Right lung (tissue), 5 donors: ENCODE results near the gene BTBD2. TPM values are rescaled to one million over a fixed set of nuclear protein-coding genes. Genes with fewer than 3 reads are reported as not detected.

Experiments
- DNase-seq, 2 donors: peaks; one replicate each; pipeline ENCODE4 v3.0.0-alpha.2; 2013
- polyA plus RNA-seq, 5 donors: library from polyadenylated mRNA; unstranded; fragments of 120-200 nt; gene quantifications; one replicate each; pipeline versions ENCODE4 v1.2.1 to v1.2.3, GENCODE V29; 2013; ENCODE audit warnings: inconsistent platforms in 1 of 5, low replicate concordance in 1 of 5; ENCODE audit not compliant: insufficient read length in 5 of 5, insufficient read depth in 1 of 5

BTBD2 gene
- polyA plus RNA-seq, 5 donors: 70.5 to 131 (median 97.0) TPM

DNA sequence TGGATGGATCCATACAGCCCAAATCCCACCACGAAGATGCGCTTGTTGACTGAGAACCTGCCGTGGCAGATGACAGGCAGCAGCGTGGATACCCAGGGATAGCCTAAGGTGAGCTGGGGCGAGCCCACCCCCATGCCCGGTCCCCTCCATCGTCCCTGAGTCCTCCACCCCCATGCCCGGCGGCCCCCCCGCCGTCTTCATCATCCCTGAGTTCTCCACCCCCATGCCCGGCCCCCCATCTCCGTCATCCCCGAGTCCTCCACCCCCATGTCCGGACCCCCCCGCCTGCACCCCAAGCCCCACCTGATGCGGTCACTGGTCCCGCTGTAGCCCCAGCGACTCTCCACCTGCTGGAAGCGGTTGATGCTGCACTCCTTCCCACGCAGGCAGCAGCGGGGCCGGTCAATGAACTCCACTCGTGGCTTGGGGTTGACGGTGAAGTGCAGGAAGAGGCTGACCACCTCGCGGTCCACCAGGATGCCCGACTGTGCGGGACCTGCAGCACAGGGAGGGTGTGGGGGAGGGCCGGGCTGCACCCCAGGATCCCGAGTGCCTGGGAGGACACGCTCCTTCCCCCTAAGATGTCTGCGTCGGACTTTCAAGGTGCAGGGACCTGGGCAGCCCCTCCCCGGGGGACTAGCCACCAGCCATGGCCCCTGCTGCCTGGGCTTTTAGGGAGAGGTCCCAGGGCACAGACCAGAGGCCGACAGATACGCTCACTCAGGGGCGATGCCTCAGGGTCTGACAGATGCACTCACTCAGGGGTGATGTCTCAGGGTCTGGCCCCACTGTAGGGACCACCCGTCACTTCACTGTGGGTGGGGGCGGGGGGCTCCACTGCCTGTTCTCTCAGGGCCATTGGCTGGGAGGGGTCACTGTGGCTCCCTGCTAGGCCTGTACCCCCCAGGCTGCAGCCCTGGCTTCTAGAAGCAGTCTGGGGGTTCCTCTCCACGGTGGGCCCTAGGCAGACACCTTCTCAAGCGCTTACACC is 28.0 kb downstream of the BTBD2 start:
- DNase-seq: no peak

DNA sequence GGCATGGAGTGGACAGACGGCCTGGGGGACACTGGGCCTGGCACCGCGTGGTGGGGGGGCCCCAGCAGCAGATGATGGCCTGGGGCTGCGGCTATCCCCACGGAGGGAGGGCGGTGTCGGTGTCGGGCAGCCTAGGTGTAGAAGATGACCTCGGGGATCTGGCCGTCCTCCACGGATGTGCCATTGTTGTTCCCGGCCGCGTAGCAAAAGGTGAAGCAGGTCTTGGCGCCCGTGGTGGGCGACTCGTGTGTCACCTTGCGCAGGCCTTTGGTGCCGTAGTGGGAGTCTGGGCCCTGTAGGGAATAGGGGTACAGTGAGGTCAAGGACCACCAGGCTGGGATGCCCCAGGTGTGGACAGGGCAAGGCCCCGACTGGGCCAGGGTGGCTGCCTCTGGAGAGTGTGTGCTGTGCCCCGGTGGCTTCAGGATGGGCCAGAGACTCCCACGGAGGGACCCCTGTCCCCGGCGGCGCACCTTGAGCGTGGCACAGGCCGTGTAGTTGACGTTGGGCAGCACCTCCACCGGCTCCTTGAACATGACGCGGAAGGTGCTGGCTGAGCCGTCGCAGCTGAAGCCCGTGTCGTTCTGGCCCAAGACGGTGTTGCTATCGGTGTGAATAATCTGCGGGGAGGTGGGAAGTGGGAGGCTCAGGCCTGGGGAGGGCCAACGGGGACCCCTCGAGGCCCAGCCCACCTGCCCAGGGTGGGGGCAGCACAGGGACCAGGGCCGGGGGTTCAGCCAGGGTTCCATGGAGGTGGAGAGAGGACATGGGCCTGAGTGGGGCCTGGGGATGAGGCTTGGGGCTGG is 29.0 kb downstream of the BTBD2 start:
- no peak for DNase-seq

DNA sequence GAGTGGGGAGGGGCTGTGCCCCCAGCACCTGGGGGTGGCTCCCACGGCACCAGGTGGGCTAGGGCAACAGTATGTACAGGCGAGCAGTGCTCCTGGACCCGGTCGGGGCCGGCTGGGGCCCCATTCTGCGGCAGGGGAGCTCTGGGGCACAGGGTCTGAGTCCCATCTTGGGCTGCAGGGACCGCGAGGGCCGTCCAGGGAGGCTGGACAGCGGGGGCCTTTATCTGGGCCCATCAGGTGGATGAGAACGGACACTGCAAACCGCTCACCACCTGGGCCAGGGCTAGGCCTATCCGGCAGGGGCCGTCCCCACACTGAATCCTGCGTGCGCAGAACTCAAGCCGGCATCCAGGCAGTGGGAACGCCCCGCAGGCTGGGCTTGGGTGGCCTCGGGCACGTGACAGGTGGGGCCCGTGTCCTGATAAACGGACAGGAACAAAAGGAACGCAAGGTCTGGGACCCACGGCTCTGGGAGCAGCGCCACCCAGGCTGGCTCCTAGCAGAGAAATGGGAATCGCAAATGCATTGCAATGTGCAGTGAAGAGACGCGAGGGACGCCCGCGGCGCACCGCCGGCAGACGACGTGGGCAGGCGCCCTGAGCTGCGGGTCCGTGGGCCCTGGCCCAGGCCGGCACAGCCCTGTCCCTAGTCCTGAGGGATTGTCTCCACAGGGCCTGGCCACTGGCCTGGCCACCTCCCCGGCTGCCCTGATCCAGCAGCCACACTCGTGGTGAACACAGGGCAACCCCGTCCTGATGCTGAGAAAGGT is 29.7 kb downstream of the BTBD2 start:
- no peak for DNase-seq

DNA sequence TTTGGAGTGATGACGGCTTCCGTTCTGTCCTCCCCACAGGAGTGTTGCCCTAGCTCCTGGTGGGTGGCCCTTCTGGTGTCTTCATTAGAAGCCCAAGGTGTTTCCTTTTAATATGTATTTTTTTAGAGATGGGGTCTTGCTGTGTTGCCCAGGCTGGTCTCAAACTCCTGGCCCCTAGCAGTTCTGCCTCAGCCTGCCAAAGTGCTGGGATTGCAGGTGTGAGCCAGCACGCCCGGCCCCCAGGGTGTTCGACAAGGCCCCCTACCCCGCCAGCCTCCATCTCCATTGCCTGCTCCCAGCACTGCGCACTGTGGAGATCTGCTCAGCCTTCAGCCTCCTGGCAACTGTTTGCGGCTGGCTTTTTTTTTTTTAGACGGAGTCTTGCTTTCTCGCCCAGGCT is 31.2 kb downstream of the BTBD2 start:
- no peak for DNase-seq

DNA sequence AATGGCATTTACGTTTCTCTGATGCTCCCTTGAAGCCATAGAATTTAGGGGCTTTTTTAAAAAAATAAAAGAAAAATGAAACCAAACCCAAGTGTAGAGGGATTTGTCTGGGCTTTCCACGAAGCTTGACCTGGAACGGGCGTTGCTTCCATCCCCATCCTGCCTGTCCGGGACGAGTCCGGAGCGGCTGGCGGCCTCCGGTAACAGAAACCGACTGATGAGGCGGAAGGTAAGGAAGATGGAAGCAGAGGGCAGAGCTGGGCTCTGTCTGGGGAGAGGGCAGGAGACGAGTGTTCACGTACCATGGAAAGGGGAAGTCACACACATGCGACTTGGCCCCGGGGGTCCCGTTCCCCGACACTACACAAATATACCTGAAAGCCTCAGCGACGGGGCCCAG is 34.3 kb downstream of the BTBD2 start:
- no peak for DNase-seq

DNA sequence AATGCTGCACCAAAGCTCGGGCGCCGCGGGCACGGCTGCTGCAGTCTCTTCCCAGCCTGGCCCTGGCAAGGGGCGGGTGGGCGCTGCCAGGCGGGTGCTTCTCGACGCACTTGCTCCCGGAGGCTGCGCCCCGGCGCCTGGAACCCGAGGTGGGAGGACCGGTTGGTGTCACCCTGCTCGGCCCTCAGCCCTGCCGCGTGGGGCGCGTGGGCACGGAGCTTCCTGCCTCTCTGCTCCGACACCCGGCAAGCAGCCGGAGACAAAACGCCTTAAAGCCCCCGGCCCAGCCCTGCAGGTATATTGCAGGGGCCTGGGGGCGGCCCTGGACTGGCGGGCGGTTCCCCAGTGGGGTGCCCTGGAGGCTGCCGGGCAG is 34.7 kb downstream of the BTBD2 start:
- DNase-seq: no peak

DNA sequence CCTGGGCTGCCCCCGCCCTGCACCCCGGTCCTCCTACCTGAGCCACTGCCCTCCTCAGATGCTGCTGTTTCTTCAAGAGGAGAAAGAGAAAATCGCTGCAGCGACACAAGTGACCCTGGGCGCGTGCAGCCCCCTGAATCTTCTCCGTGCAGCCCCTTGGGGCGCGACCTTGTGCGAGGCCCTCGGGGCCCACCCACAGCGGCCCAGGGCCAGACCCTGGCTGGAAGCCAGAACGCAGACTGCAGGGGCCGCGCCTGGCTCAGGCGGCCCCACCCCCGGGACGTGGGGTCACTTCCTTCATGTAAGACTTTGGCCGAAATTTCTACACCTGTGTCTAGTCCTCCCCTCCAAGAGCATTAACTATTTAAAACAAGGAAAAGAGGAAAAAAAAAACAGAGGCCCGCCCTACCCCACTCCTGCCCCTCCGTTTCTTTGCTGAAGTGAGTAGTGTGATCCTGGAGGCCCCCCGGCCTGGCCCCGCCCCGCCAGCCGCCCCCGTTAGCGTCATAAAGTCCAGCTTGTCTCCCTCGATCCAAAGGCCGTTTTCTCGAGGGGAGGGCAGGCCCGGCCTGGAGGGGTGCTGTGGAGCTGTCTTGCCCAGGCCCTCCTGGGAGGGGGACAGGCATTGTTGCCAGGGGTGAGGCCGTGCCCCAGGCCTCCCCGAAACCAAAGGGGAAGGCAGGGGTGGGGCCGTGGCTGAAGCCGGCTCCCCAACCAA is 35.3 kb downstream of the BTBD2 start:
- no peak for DNase-seq

DNA sequence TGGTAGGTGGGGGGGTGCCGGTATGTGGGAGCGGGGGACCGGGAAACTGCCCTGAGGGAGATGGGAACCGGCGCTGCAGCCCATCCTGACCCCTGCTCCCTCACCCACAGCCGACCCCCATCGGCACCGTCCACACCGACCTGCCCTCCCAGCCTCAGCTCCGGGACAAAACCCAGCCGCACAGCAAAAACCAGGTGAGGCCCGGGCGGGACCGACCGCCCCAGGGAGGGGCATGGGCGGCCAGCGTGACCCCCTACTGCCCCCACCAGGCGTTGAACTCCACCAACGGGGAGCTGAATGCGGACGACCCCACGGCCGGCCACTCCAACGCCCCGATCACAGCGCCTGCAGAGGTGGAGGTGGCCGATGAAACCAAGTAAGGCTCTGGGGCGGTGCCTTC is 35.9 kb downstream of the BTBD2 start:
- no peak for DNase-seq

DNA sequence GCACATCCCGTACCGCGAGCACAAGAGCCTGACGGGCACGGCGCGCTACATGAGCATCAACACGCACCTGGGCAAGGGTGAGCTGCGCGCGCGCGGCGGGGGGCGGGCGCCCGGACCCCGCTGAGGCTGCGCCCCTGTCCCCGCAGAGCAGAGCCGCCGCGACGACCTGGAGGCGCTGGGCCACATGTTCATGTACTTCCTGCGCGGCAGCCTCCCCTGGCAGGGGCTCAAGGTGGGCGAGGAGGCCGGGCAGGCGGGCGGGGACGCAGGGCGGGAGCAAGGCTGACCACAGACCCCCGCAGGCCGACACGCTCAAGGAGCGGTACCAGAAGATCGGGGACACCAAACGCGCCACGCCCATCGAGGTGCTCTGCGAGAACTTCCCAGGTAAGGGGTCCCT is 36.5 kb downstream of the BTBD2 start:
- no peak for DNase-seq

DNA sequence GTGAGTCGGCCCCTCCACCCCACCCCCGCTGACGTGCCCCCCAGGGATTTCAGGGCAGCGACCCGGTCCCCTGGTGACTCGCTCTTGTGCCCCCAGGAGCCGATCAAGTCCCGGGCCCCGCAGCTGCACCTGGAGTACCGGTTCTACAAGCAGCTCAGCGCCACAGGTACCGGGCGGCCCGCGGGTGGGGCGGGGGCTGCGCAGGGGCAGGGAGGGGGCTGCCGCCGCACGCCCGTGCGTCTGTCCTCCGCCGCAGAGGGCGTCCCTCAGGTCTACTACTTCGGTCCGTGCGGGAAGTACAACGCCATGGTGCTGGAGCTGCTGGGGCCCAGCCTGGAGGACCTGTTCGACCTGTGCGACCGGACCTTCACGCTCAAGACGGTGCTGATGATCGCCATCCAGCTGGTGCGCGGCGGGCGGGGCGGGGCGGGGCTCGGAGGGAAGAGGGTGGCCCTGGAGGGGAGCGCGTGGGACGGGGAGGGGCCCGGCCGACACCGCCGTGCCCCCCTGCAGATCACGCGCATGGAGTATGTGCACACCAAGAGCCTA is 37.1 kb downstream of the BTBD2 start:
- no peak for DNase-seq

DNA sequence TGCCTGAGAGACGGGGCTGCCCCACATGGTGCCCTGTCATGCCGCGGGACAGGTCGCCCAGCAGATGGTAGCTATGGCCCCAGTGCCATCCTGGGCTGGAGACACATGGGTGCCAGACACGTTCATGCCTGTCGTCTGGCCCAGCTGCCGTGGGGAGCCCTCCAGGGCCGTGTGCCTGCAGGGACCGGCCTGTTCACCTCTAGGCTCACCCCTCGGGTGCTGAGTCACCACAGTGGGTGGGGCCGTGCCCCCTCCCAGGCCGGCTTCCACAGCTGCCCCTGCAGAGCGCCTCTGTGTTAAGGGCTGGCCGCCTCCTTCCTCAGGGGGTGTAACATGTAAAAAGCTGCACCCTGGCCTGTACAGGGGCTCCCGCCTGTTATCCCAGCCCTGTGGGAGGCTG is 38.4 kb downstream of the BTBD2 start:
- no peak for DNase-seq

DNA sequence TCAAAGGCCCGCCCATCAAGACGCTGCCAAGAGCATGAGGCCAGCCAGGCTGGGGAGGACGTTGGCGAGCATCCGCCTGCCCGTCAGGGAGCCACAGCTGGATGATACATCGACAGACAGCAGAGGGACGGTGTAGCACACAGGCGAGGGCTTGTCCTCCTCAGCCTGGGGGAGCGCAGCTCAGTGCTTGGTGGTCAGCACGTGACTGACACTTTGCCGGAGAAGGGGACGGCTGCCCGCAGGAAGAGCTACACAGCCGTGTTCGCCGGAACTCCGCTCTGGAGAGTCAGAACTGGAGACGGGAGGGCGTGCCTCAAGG is 40.4 kb downstream of the BTBD2 start:
- DNase-seq: peak; percentile 40 to 47

DNA sequence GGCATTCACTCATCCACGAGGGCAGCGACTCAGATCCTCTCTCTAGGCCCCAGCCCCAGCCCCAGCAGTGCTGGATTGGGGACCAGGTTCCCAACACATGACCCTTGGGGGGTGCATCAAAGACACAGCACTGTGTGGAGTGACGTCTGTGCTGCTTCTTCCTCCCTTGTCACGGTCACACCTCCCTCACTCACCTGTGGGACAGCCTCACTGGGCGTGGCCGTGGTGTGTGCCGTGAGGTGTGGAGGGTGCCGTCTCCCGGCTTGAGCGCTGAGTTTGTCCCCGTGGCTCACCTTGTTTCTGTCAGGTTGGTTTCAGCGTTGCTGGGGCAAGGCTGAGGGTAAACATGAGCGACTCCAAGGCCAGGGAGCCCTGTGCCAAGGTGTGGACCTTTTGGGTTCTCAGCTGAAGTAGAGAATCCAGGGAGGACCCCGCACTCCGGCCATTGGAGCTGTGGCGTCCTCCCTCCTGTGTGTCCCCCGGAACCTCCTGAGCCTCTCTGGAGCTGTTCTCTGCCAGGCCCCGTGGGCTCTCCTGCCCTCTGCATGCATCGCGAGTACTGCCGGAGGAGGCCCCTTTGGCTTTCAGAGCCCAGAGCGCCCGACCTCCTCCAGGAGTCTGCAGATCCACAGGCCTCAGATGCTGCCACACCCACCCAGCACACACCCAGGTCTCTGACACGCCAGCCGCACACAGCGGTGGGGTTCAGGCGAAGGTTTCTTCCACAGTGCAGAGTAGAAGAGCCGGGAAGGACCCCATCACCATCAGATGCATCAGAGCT is 40.9 kb downstream of the BTBD2 start:
- no peak for DNase-seq

DNA sequence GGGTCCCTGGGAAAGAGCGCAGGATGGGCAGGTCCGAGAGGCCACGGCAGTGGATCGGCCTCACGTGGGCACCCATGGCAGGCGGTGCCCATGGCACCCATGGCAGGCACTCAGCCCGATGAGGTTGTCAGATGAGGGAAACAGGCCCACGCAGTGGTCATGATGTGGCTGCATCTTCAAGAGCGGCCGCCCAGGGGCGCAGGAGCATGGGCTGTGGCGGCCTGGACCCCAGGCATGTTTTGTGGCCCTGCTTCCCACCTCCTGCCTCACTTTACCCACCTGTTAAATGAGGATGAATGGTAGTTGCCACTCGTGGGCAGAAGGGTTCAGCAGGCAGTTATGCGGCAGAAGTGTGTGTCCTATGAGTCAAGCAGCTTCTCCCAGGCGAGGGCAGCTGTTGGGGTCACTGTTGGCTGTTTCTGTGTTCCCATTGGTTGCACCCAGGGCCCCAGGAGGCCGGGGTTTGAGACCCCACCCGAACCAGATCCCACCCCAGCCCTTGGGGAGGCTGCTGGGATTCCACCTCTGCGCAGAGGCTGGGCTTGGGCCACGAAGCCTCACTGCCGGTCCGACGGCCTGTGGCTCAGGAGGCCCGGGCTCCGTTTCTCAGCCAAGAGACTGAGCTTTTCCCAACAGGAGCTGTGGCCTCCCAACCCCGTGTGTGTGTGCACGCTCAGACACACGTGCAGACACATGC is 44.6 kb downstream of the BTBD2 start:
- DNase-seq: no peak

DNA sequence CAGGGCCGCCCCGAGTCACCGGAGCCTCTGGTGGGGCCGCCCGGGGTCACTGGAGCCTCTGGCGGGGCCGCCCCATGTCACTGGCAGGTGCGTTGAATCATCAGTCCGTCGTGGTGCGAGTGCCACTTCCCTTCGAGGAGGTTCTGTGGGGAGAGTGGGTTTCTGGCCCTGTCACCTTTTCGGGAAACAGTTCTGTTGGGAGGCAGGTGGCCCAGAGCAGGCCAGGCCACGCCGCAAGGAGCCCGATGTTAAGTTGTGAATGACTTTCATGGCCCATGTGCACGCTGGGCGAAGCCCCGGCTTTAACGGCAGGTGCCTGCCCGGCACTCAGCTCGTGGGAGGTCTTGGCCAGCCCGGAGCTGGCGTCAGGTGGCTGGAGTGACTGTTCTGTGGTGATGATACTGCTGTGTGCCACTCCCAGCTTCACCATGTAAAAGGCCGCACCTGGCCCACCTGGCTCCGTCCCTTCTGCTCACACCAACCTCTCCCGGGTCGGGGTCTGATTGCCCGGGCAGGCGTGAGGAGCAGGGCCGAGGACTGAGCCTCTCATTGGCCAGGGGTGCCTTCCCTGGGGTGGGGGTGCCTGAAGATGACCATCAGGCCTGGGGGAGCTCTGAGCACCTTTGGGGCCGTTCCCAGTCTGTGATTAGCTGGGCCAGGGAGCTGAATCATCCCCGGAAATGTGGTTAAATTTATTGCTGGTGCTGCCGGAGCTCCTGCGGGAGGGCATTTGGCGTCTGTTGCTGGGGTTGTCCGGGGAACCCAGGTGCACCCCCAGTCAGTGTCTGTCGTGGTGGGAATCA is 45.3 kb downstream of the BTBD2 start:
- no peak for DNase-seq

DNA sequence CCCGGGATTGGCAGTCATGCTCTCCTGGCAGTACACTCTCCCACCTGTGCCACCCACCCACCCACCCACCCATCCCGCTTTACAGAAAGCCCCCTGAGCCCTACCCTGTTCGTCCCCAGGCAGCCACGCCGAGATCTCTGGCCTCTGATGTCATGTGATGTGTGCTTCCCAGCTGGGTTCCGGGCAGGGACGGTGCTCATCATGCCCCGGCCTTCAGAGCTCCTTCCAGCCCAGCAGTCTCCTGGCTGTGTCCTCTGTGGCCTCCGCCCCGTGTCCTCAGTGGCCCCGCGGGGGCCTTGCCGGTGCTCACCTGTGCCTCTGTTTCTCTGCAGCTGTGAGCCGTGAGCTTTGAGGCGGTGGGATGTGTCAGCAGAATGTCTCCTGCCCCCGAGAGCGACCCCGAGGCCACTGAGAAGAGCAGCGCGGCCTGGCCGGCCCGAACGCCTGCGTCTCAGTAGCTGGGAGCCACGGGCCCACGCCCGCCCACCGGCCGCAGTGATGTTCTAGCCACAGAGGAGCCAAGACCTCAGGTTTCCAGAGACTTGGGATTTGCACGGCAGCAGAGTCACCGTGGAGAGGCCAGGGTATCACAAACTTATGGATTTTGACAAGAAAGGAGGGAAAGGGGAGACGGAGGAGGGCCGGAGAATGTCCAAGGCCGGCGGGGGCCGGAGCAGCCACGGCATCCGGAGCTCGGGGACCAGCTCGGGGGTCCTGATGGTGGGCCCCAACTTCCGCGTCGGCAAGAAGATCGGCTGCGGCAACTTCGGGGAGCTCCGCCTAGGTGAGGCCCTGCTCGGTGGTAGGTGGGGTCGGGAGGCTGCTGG is 46.1 kb downstream of the BTBD2 start:
- no peak for DNase-seq

DNA sequence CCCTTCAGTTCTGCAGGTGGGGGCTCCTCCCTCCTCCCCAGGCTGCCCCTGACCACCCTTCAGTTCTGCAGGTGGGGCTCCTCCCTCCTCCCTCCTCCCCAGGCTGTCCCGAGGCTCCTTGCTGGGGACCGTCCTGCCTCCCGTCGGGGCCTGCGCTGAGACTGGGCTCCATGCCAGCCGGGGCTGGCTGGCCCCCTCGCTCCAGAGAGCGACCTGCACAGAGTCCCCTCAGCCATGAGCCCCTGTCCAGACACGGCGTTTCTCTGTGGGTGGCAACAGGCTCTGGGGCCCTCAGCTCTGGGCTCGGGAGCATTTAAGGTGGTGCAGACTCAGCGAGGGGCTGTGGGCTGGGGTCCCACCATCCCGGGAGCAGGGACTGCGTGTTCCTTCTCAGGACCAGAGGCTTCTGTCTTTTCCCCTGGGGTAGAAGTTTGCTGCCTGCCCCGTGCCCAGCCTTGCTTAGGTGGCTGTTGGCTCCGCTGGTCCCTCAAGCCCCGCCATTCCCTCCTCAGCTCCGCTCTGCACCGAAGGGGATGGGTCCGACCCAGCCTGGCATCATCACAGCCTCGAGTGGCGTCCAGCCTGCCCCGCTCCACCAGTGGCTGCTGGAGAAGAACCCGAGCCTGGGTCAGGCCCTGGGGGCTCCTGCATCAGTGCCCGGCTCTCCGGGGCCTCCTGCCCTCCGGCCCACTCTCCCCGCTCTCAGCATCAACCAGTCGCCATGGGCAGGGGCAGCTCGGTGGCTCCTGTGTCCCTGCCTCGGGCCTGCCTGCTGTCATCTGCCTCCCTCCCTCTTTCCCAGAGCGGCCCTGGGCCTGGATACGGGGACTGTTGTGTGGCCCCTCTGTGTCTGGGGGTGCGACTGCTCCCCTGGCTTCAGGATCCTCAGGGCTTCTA is 47.0 kb downstream of the BTBD2 start:
- peak in 1 of 2 donors; percentile 13 for DNase-seq
